Trophoblast cell (in vitro differentiated cells and primary cell): ENCODE measurements around the gene BNC2.
A peak's percentile ranks its signal among the peaks of the same experiment; 100 is the strongest.

ENCODE experiments used
- DNase-seq, 2 donors: peaks; one replicate each; pipeline ENCODE4 v3.0.0-alpha.2; 2016
- H2AFZ ChIP-seq: 2 replicates; pipeline ENCODE4 v1.6.1; 2013; ENCODE audit warnings: low read length, moderate library complexity, mild to moderate bottlenecking; ENCODE audit not compliant: insufficient read depth, poor library complexity
- H2AK5ac ChIP-seq: 2 replicates; pipeline ENCODE4 v1.6.1; 2013; ENCODE audit warnings: mild to moderate bottlenecking, low read length
- H2BK120ac ChIP-seq: 2 replicates; pipeline ENCODE4 v1.6.1; 2013; ENCODE audit warnings: low read length, mild to moderate bottlenecking, moderate library complexity; ENCODE audit not compliant: insufficient read depth, poor library complexity
- H2BK12ac ChIP-seq: 2 replicates; pipeline ENCODE4 v1.6.1; 2013; ENCODE audit warnings: mild to moderate bottlenecking, low read length, moderate library complexity
- H2BK5ac ChIP-seq: 2 replicates; pipeline ENCODE4 v1.6.1; 2013; ENCODE audit warnings: low read length, low read depth, moderate library complexity, mild to moderate bottlenecking; ENCODE audit not compliant: poor library complexity
- H3K14ac ChIP-seq: 2 replicates; pipeline ENCODE4 v1.6.1; 2013; ENCODE audit warnings: mild to moderate bottlenecking, low read length
- H3K18ac ChIP-seq: 2 replicates; pipeline ENCODE4 v1.6.1; 2013; ENCODE audit warnings: mild to moderate bottlenecking, low read length
- H3K23ac ChIP-seq: 2 replicates; pipeline ENCODE4 v1.6.1; 2013; ENCODE audit warnings: low read length
- H3K27ac ChIP-seq: 2 replicates; pipeline ENCODE4 v1.5.1; 2013; ENCODE audit warnings: low read depth, mild to moderate bottlenecking, inconsistent platforms, low read length, moderate library complexity
- H3K27me3 ChIP-seq: 2 replicates; pipeline ENCODE4 v1.6.1; 2013; ENCODE audit warnings: inconsistent platforms, mild to moderate bottlenecking, low read length, moderate library complexity; ENCODE audit not compliant: insufficient read depth
- H3K36me3 ChIP-seq, 2 experiments: 1 replicate in 1 of 2; 2 replicates in 1 of 2; pipeline ENCODE4 v1.6.1; 2013; ENCODE audit warnings: low read length in 2 of 2, mild to moderate bottlenecking in 2 of 2, moderate library complexity in 1 of 2; ENCODE audit not compliant: insufficient read depth in 2 of 2, control insufficient read depth in 1 of 2
- H3K4ac ChIP-seq: 2 replicates; pipeline ENCODE4 v1.6.1; 2013; ENCODE audit warnings: low read depth, mild to moderate bottlenecking, low read length, moderate library complexity
- H3K4me1 ChIP-seq, 2 experiments: 1 replicate in 1 of 2; 2 replicates in 1 of 2; pipeline ENCODE4 v1.6.1; 2013; ENCODE audit warnings: low read length in 2 of 2, mild to moderate bottlenecking in 2 of 2, moderate library complexity in 1 of 2; ENCODE audit not compliant: insufficient read depth in 2 of 2, control insufficient read depth in 1 of 2
- H3K4me2 ChIP-seq: 2 replicates; pipeline ENCODE4 v1.6.1; 2013; ENCODE audit warnings: inconsistent platforms, mild to moderate bottlenecking, low read length, moderate library complexity
- H3K4me3 ChIP-seq: 2 replicates; pipeline ENCODE4 v1.5.1; 2013; ENCODE audit warnings: mild to moderate bottlenecking, low read depth, low read length, inconsistent platforms
- H3K79me1 ChIP-seq: one replicate; pipeline ENCODE4 v1.6.1; 2013; ENCODE audit warnings: low read length
- H3K79me2 ChIP-seq: 2 replicates; pipeline ENCODE4 v1.6.1; 2013; ENCODE audit warnings: low read length, mild to moderate bottlenecking; ENCODE audit not compliant: control insufficient read depth, insufficient read depth, poor library complexity
- H3K9ac ChIP-seq: 2 replicates; pipeline ENCODE4 v1.6.1; 2013; ENCODE audit warnings: mild to moderate bottlenecking, low read length
- H3K9me3 ChIP-seq: 2 replicates; pipeline ENCODE4 v1.6.1; 2013; ENCODE audit warnings: low read depth, mild to moderate bottlenecking, control low read depth, inconsistent platforms, low read length; ENCODE audit not compliant: insufficient read depth
- H4K12ac ChIP-seq: 2 replicates; pipeline ENCODE4 v1.6.1; 2013; ENCODE audit warnings: low read depth, mild to moderate bottlenecking, low read length, moderate library complexity
- H4K8ac ChIP-seq: 2 replicates; pipeline ENCODE4 v1.6.1; 2013; ENCODE audit warnings: low read depth, mild to moderate bottlenecking, low read length, moderate library complexity
- H4K91ac ChIP-seq: one replicate; pipeline ENCODE4 v1.6.1; 2013; ENCODE audit warnings: low read depth, mild to moderate bottlenecking, low read length, moderate library complexity
- WGBS: extraction: QIAGEN DNeasy Blood & Tissue Kit; methylation state at CpG from one replicate; pipeline ENCODE4 v1.1.7; 2013; ENCODE audit warnings: missing lambda C conversion rate; ENCODE audit not compliant: insufficient read length, insufficient coverage; ENCODE audit errors: extremely low coverage; 5-methylcytosine and 5-hydroxymethylcytosine counted together

BNC2 gene

DNA sequence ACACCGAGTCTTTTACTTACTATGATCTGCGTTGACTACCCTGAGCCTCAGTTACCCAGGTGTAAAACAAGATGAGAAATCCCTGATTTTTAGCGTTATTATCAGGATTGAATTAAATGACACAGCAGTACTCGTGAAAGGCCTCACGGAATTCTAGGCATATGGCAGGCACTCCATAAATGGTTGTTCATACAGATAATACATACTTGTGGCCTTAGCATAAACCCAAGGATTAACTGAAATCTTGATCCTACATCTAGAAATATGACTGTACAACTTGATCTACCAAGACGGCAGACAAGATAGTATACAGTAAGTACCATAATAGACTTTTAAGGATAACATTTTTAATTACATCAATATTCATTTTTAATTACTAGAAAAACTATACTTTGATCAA, 409.8 kb downstream of the BNC2 start:
- Histone ChIP-seq H2BK120ac (no peak overlapping the region), H4K91ac (no peak overlapping the region), H3K36me3 (no peaks in the 10 kb centered on the region), H3K14ac (no peak overlapping the region), H3K27me3 (no peaks in the 10 kb centered on the region), H3K79me1 (no peaks in the 10 kb centered on the region), H2AK5ac (peak overlapping the region; percentile 78), H4K12ac (no peak overlapping the region), H3K79me2 (no peaks in the 10 kb centered on the region), H3K23ac (no peak overlapping the region), H3K4ac (no peak overlapping the region), H2BK5ac (no peak overlapping the region), H4K8ac (no peak overlapping the region), H2AFZ (no peak overlapping the region), H3K4me2 (no peak overlapping the region), H3K4me3 (no peak overlapping the region), H3K9me3 (no peaks in the 10 kb centered on the region), H2BK12ac (no peak overlapping the region), H3K9ac (no peak overlapping the region), H3K18ac (no peak overlapping the region), H3K27ac (no peak overlapping the region), H3K4me1 (peaks cover 3 to 6% of the 10 kb centered on the region in 2 experiments)
- WGBS = no CpG with 5 or more reads among the region's 6 CpGs
- DNase-seq = peak in 1 of 2 donors; percentile 10

GRCh38 chr9:16459421-16460148, 410.9 kb downstream of the BNC2 start:
- H3K79me1 ChIP-seq = no peaks in the 10 kb centered on the region
- no peak overlapping the region for H4K8ac ChIP-seq
- H2AK5ac ChIP-seq = no peak overlapping the region
- H3K36me3 ChIP-seq = no peaks in the 10 kb centered on the region
- no CpG with 5 or more reads among the region's 6 CpGs for WGBS
- H3K79me2 ChIP-seq = no peaks in the 10 kb centered on the region
- H4K12ac ChIP-seq = no peak overlapping the region
- peaks cover 3 to 6% of the 10 kb centered on the region in 2 experiments for H3K4me1 ChIP-seq
- H2AFZ ChIP-seq = no peak overlapping the region
- H3K4ac ChIP-seq = no peak overlapping the region
- H3K18ac ChIP-seq = no peak overlapping the region
- DNase-seq = peak in 1 of 2 donors; percentile 31
- no peak overlapping the region for H4K91ac ChIP-seq
- H3K14ac ChIP-seq = no peak overlapping the region
- no peak overlapping the region for H2BK5ac ChIP-seq
- H3K4me3 ChIP-seq = no peak overlapping the region
- no peak overlapping the region for H3K23ac ChIP-seq
- H2BK120ac ChIP-seq = no peak overlapping the region
- H2BK12ac ChIP-seq = no peak overlapping the region
- H3K9me3 ChIP-seq = no peaks in the 10 kb centered on the region
- no peak overlapping the region for H3K4me2 ChIP-seq
- H3K27me3 ChIP-seq = no peaks in the 10 kb centered on the region
- H3K27ac ChIP-seq = no peak overlapping the region
- no peak overlapping the region for H3K9ac ChIP-seq

- H3K18ac ChIP-seq = no peak overlapping the region
- no peaks in the 10 kb centered on the region for H3K9me3 ChIP-seq
- H4K12ac ChIP-seq = no peak overlapping the region
- no peak overlapping the region for H2AK5ac ChIP-seq
- H3K4ac ChIP-seq = no peak overlapping the region
- no peaks in the 10 kb centered on the region for H3K79me1 ChIP-seq
- peaks cover 3 to 6% of the 10 kb centered on the region in 2 experiments for H3K4me1 ChIP-seq
- H3K23ac ChIP-seq = no peak overlapping the region
- WGBS = no CpG with 5 or more reads among the region's 6 CpGs
- no peaks in the 10 kb centered on the region for H3K36me3 ChIP-seq
- no peaks in the 10 kb centered on the region for H3K79me2 ChIP-seq
- no peak overlapping the region for H4K91ac ChIP-seq
- no peak overlapping the region for H2AFZ ChIP-seq
- no peak overlapping the region for H3K9ac ChIP-seq
- H2BK12ac ChIP-seq = no peak overlapping the region
- no peak overlapping the region for H3K4me2 ChIP-seq
- no peak overlapping the region for H4K8ac ChIP-seq
- DNase-seq = peak in 1 of 2 donors; percentile 17
- H3K27me3 ChIP-seq = no peaks in the 10 kb centered on the region
- H3K27ac ChIP-seq = no peak overlapping the region
- no peak overlapping the region for H3K4me3 ChIP-seq
- no peak overlapping the region for H2BK120ac ChIP-seq
- H2BK5ac ChIP-seq = no peak overlapping the region
- H3K14ac ChIP-seq = no peak overlapping the region
These were observed 411.6 kb downstream of the BNC2 start for GRCh38 chr9:16458696-16459420.

GRCh38 chr9:16455842-16456241, 414.6 kb downstream of the BNC2 start:
- H3K18ac ChIP-seq = no peak overlapping the region
- H3K4me2 ChIP-seq = no peak overlapping the region
- H3K4me1 ChIP-seq = peaks cover 0 to 2% of the 10 kb centered on the region in 2 experiments
- H3K9ac ChIP-seq = no peak overlapping the region
- H3K27me3 ChIP-seq = no peaks in the 10 kb centered on the region
- no peak overlapping the region for H3K23ac ChIP-seq
- H4K12ac ChIP-seq = no peak overlapping the region
- H3K27ac ChIP-seq = no peak overlapping the region
- no peaks in the 10 kb centered on the region for H3K9me3 ChIP-seq
- H2BK120ac ChIP-seq = no peak overlapping the region
- H3K4ac ChIP-seq = no peak overlapping the region
- H2AFZ ChIP-seq = no peak overlapping the region
- H2AK5ac ChIP-seq = no peak overlapping the region
- H2BK12ac ChIP-seq = no peak overlapping the region
- H3K4me3 ChIP-seq = no peak overlapping the region
- H3K36me3 ChIP-seq = no peaks in the 10 kb centered on the region
- no peak for DNase-seq
- no peak overlapping the region for H2BK5ac ChIP-seq
- H3K79me1 ChIP-seq = no peaks in the 10 kb centered on the region
- H4K91ac ChIP-seq = no peak overlapping the region
- no peaks in the 10 kb centered on the region for H3K79me2 ChIP-seq
- H3K14ac ChIP-seq = no peak overlapping the region
- no peak overlapping the region for H4K8ac ChIP-seq
